AG08396 (cell line): ENCODE measurements around the gene TJP3.
"Not testable (repeated sequence)": the region's sequence is repeated elsewhere in the genome, so short reads cannot be mapped to it uniquely, and the experiment has no call there.

ENCODE experiments used
- DNase-seq: peaks from one replicate; pipeline ENCODE4 v3.0.0; 2012; ENCODE audit warnings: low spot score, mixed read lengths

TJP3 gene

GRCh38 chr19:3743486-3743885 is 35.3 kb downstream of the TJP3 start:
- DNase-seq, result peak; percentile 53

GRCh38 chr19:3745363-3746045 is 37.3 kb downstream of the TJP3 start:
- DNase-seq, result no peak

- DNase-seq, result no peak
Measured at GRCh38 chr19:3746371-3747056, 38.3 kb downstream of the TJP3 start.

- no peak for DNase-seq
Measured at GRCh38 chr19:3748965-3749364, 40.8 kb downstream of the TJP3 start.

GRCh38 chr19:3750211-3750610 is 42.0 kb downstream of the TJP3 start:
- DNase-seq, result no peak

- DNase-seq, result no peak
Measured at GRCh38 chr19:3751236-3751635, 43.1 kb downstream of the TJP3 start.

- DNase-seq, result no peak
Measured at GRCh38 chr19:3752492-3752891, 44.3 kb downstream of the TJP3 start.

- no peak for DNase-seq
Measured at GRCh38 chr19:3753631-3754410, 45.6 kb downstream of the TJP3 start.

GRCh38 chr19:3757705-3758104 is 49.5 kb downstream of the TJP3 start:
- DNase-seq, result not testable (repeated sequence)

- not testable (repeated sequence) for DNase-seq
Measured at GRCh38 chr19:3758297-3758696, 50.1 kb downstream of the TJP3 start.

GRCh38 chr19:3759482-3760254 is 51.5 kb downstream of the TJP3 start:
- DNase-seq, result no peak

- no peak for DNase-seq
Measured at GRCh38 chr19:3760871-3761361, 52.7 kb downstream of the TJP3 start.

- peak; percentile 96 for DNase-seq
Measured at GRCh38 chr19:3761382-3762129, 53.4 kb downstream of the TJP3 start, which contains the start of gene APBA3. Gene APBA3, minus strand, starts transcription at chr19:3761692. Its CDS starts 1,428 bp downstream, at chr19:3760264.

- no peak for DNase-seq
Measured at GRCh38 chr19:3762130-3762473, 53.9 kb downstream of the TJP3 start.

GRCh38 chr19:3762501-3763459 is 54.6 kb downstream of the TJP3 start, which contains the start of gene MRPL54:
Gene MRPL54, plus strand, starts transcription at chr19:3762682. Its CDS starts 19 bp downstream, at chr19:3762701.
- peak; percentile 100 for DNase-seq

- no peak for DNase-seq
Measured at GRCh38 chr19:3765121-3765520, 56.9 kb downstream of the TJP3 start.

GRCh38 chr19:3765757-3766156 is 57.6 kb downstream of the TJP3 start:
- DNase-seq, result not testable (repeated sequence)

- no peak for DNase-seq
Measured at GRCh38 chr19:3766520-3766919, 58.3 kb downstream of the TJP3 start.

GRCh38 chr19:3767050-3767449 is 58.9 kb downstream of the TJP3 start:
- DNase-seq, result no peak
